Tibial nerve (tissue), 4 donors: ENCODE measurements around the gene ELAC2.
"Not testable (repeated sequence)": the region's sequence is repeated elsewhere in the genome, so short reads cannot be mapped to it uniquely, and the experiment has no call there.

Experiments
- EP300 ChIP-seq, 2 donors: sonication (generic); formaldehyde crosslinking; IDR thresholded peaks; one replicate each; pipeline ENCODE4 v1.6.1; 2017; ENCODE audit warnings: antibody characterized with exemption in 2 of 2, mild to moderate bottlenecking in 1 of 2
- POLR2A ChIP-seq, 2 donors: fragments of 450-650 bp; IDR thresholded peaks; one replicate each; pipeline ENCODE4 v1.6.1; 2017; ENCODE audit warnings: antibody characterized with exemption in 2 of 2, mild to moderate bottlenecking in 2 of 2, moderate library complexity in 2 of 2
- TF ChIP-seq, protein P1 (sequence below), 5 experiments: fragments of 200-600 bp in 3 of 5; fragments of 450-650 bp in 2 of 5; sonication (generic) in 3 of 5; IDR thresholded peaks; one replicate each; pipeline ENCODE4 v1.5.1; 2016 to 2019; ENCODE audit warnings: antibody characterized with exemption in 5 of 5, mild to moderate bottlenecking in 3 of 5, moderate library complexity in 2 of 5

DNA sequence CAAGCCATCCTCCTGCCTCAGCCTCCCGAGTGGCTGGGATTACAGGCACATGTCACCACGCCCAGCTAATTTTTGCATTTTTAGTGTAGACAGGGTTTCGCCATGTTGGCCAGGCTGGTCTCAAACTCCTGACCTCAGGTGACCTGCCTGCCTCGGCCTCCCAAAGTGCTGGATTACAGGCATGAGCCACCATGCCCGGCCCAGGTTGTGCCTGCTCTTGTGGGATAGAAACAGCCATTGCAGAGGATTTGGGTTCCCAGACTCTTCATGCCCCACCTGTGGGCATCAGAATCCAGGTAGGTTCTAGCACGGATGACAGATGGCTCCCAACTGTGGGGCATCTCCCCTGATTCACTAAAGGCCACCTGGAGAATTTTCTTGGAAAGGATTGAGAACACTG lies 39.0 kb downstream of the ELAC2 start:
- TF ChIP-seq EP300, POLR2A (IDR thresholded peaks at IDR 0.05): not testable (repeated sequence)
- TF ChIP-seq, protein P1, sequence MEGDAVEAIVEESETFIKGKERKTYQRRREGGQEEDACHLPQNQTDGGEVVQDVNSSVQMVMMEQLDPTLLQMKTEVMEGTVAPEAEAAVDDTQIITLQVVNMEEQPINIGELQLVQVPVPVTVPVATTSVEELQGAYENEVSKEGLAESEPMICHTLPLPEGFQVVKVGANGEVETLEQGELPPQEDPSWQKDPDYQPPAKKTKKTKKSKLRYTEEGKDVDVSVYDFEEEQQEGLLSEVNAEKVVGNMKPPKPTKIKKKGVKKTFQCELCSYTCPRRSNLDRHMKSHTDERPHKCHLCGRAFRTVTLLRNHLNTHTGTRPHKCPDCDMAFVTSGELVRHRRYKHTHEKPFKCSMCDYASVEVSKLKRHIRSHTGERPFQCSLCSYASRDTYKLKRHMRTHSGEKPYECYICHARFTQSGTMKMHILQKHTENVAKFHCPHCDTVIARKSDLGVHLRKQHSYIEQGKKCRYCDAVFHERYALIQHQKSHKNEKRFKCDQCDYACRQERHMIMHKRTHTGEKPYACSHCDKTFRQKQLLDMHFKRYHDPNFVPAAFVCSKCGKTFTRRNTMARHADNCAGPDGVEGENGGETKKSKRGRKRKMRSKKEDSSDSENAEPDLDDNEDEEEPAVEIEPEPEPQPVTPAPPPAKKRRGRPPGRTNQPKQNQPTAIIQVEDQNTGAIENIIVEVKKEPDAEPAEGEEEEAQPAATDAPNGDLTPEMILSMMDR (IDR thresholded peaks at IDR 0.05): not testable (repeated sequence)
